Measurements from ENCODE around the gene TMSB4X. TPM values are rescaled to one million over a fixed set of nuclear protein-coding genes. Genes with fewer than 3 reads are reported as not detected.
"Not testable (repeated sequence)": the region's sequence is repeated elsewhere in the genome, so short reads cannot be mapped to it uniquely, and the experiment has no call there.

Gene TMSB4X
- total RNA-seq, 1 donor from 2014 or later: 804 TPM

DNA sequence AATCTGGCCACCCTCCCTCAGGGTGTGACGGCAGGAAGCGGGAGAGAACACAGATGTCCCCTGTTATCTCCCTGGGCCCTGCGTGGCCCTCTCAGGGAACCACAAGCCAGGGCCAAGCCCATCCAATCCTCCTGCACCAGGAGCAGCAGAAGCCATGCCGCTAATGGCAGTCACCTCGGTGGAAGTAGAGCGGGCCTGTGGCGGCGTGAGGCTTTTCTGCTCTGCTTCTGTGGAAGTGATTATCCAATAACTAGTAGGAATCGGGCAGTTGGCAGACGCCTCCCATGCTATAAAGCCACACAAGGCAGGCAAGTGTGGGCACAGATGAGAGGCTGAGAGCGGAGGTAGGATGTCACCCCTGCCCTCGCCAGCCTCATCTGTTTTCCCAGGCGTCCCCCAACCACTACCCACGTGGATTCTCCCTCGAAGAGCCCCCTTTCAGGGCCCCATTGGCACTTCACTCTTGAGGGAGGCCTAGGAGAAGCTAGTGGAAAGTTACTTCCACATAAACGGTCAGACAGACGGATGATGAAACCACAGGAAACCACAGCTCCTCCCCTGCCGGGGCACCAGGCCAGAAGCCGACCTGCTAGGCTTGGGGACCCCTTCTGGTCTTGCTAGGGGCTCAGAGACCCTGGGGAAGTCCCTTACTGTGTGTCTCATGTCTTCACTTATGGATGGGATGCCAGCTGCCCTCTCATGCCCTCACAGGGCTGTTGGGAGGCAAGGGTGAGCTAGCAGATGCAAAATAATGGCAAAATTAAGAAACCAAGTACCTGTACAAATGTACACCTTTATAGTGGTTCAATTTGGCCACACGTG lies 18.8 kb upstream of the TMSB4X start:
- DNase-seq: peak; percentile 40

DNA sequence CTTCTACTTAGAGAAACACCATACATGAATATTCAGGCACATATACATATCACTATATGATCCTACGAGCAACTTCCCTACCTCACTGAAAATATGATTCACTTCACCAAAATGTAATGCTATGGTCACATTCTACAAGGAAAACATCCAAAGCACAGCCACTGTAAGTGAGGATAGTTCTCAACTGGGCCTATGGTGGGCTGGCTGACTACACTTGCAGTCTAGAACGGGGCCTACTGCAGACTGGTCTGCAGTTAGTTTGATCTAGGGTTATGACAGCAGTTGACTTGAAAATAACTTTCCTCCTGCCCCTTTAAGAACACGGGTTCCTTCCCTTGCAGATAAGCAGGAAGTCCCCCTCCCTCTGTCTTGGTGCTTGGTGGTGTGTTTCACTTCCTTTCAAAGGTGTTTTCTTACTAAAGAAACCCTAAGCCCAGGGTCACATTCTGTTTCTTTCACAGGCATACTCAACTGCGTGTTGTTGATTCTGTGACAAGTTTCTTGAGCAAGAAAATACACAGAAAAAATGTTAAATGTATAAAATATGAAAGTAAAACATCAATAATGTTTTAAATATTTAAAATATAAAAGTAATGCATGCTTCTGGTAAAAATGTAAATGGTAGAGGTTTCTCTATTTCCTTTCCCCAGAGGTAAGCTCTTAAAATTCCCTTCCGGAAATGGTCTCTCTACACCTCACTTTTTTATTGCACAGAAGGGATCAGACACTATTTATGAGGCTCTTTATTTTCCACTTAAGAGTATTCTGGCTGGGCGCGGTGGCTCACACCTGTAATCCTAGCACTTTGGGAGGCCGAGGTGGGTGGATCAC lies 18.0 kb upstream of the TMSB4X start:
- no peak for DNase-seq

- no peak for DNase-seq
These were observed 16.9 kb upstream of the TMSB4X start for GRCh38 chrX:12958059-12958458.

DNA sequence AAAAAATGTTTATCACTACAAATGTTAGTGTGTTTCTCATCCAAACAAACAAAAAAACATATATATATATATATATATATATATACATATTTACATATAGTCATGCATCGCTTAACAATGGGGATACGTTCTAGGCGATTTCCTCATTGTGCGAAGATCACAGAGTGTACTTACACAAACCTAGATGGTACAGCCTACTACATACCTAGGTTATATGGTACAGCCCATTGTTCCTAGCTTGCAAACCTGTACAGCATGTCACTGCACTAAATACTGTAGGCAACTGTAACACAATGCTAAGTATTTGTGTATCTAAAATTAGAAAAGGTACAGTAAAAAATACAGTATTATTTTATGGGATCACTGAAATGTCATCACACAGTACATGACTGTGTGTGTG lies 16.4 kb upstream of the TMSB4X start:
- DNase-seq: no peak

- no peak for DNase-seq
These were observed 13.7 kb upstream of the TMSB4X start for GRCh38 chrX:12961196-12961718.

- no peak for DNase-seq
These were observed 12.8 kb upstream of the TMSB4X start for GRCh38 chrX:12962041-12962504.

GRCh38 chrX:12963210-12963850 lies 11.6 kb upstream of the TMSB4X start:
- DNase-seq: not testable (repeated sequence)

GRCh38 chrX:12965131-12965940 lies 9.6 kb upstream of the TMSB4X start:
- DNase-seq: no peak

DNA sequence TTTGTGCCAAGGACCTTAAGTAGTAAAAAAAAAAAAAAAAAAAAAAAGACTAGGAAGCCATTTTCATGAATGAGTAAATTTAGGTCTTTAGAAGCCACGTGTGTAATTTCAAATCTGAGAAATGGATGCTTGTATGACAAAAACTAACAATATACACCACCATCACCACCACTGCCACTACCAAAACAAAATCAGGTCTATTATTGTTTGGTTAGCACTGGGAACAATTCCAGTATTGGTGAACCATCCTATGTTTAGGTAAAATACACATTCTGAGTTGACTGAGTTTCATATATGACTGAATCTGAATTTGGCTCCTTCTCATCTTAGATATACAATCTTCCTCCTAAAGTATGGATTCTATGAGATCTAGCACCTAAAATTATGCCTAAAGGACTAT lies 8.8 kb upstream of the TMSB4X start:
- no peak for DNase-seq

DNA sequence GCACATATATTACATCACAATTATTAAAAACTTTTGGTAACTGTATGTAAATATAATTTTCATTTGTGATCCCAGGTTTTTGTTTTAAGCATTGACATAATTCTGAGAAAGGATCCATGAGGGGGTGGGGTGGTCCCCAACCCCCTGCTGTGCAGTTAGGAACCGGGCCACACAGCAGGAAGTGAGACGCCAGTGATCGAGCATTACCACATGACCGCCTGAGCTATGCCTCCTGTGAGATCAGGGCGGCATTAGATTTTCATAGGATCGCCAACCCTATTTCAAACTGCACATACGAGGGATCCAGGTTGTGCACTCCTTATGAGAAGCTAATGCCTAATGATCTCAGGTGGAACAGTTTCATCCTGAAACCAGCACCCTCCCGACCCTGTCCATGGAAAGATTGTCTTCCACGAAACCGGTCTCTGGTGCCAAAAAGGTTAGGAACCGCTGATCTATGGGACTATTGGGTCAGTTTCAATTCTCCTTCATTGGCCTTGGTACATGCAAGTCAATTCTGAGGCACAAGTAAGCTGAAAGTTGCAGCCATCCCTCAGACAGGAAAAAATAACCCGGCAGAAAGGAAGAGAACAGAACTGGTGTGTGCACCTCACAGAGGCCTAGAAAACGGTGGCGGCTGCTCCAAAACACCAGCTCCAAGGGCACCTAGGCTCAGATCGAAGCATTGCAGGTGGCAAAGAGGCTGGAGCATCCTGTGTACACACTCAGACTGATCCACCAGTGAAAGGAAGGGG lies 7.0 kb upstream of the TMSB4X start:
- DNase-seq: no peak

DNA sequence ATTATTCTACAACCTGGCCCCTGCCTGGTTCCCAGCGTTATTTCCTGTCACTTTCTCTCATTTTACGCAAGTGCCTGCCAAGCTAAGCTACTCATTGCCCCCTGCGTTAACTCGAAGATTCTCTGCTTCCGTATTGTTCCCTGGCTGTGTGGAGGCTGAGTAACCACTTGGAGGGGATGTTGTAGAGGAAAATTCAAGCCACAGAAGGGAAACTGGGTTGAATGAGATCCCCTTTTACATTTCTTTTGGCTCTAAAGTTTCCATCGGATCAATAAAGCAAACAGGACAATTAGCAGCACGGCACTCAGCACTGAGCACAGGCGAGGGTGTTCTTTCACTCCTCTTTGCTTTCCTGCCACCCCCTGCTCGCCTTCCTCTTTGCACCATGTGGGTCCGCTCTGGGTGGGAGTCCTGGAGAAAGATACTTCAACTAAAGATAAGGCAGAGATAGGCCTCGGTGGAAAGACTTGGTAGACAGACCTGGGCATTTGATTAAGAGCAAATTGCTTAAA lies 4.2 kb upstream of the TMSB4X start:
- peak; percentile 62 for DNase-seq

DNA sequence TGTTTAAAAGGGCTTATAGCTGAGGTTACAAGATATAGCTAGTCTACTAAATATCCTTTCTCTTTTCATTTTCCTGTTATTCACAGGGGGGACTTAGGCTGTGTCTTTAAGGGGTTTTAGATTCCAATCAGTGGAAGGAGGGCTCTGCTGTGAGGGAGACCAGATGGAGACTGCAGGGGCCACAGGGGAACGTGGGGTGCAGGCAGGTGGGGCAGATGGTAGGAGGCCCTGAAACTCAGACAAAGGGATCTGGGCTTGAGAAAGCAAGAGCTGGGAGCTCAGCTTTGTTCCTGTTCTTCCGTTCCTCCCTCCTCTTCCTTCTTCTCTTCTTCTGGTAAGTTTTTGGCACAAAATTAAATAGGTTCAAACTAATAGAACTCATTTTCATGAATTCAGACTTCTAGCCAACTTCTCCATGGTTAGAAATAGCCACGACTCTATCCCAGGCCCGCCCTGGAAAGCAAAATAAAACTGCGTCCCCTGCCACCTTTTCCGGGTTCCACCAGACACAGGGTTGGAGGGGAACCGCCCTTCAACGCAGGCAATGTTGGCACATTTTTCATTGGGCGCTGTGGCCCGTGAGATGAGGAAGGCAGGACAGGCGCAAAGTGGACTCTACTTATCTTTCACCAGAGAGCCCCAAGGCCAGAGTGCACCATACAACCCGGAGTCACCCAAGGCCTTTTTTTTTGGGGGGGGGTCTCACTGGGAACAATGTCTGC lies 3.5 kb upstream of the TMSB4X start:
- DNase-seq: no peak

GRCh38 chrX:12972243-12972642 lies 2.7 kb upstream of the TMSB4X start:
- DNase-seq: no peak

DNA sequence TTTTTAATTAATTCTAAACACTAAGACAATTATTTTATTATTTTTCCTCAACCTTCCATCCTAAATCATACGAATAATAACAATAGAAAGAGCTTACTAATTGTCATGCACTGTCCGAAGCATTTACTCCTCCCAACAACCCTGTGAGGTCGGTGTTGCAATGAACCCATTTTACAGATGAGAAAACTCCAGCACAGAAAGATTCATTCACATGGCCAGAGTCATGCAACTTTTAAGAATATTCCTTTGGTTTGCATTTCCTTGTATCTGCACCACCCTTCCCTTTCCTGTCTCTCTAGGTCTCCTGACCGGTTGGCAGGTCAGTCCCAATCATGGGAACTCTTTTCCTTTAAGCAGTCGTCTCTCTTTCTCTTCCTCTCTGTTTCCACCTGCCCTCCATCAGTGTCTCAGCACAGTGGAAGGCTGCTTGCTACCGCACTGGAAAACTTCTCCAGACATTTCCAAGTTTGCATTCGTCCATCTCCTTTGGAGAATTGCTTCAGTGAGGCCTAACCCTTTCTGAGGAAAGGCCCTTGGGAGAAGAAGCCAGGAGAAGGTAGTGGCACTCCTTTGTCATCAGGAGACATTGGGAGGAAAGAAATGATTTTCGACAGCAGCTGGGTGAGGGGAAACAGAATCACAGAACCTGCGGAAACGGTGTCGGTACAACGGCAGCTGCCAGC lies 1.9 kb upstream of the TMSB4X start:
- no peak for DNase-seq

GRCh38 chrX:12973561-12974304 lies 1.2 kb upstream of the TMSB4X start:
- DNase-seq: peak; percentile 25

DNA sequence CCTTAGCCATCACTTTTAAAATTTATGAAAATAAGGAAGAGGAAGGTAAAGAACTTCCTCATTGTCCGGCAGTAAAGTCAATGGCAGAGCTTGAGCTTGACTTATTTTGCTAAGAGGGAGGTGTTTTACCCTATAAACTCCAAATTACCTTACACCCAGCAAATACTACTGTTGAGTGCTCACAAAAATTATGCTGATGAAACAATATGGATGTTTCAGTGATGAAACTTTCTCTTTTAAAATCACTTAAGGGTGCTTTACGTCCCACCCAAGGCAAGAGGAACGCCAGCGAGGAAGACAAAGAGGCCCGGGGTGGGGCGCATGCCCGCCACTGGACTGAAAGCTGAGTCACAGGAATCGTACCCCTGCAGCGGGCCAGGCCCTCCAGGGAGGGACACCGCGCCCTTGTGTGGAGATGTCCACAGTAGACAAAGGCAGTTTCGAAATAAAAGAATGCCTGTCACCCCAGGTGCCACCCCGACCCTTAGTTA lies 560 bp upstream of the TMSB4X start:
- peak; percentile 64 for DNase-seq

DNA sequence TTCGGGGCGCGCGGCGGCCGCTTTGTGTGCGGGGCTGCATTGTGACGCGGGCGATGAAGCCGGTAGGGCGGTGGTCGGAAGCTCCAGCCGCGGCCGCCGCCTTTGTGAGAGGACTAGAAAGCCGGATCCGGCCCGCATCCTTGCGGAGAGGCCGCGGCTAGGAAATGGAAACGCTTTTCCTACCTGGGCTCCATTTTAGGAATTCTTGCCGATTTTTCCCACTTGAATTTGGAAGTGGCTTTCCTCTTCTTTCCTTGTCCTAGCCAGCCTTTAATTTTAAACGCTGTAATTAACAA lies 708 bp downstream of the TMSB4X start:
- DNase-seq: no peak

GRCh38 chrX:12975991-12976558 lies 1.2 kb downstream of the TMSB4X start:
- DNase-seq: peak; percentile 78

Measured in tongue (tissue), 2 donors.